Testis (tissue), 2 donors: Measurements from ENCODE around the gene SLC9A3.

Experiments used
- POLR2A ChIP-seq: fragments of 450-650 bp; IDR thresholded peaks from one replicate; pipeline ENCODE4 v1.6.1; 2017; ENCODE audit warnings: antibody characterized with exemption, mild to moderate bottlenecking, moderate library complexity
- TF ChIP-seq, protein P1 (sequence below), 3 experiments: fragments of 450-650 bp in 2 of 3; fragments of 200-600 bp in 1 of 3; sonication (generic) in 1 of 3; IDR thresholded peaks; one replicate each; pipeline ENCODE4 v1.5.1; 2016 to 2019; ENCODE audit warnings: antibody characterized with exemption in 3 of 3, mild to moderate bottlenecking in 2 of 3, moderate library complexity in 1 of 3

DNA sequence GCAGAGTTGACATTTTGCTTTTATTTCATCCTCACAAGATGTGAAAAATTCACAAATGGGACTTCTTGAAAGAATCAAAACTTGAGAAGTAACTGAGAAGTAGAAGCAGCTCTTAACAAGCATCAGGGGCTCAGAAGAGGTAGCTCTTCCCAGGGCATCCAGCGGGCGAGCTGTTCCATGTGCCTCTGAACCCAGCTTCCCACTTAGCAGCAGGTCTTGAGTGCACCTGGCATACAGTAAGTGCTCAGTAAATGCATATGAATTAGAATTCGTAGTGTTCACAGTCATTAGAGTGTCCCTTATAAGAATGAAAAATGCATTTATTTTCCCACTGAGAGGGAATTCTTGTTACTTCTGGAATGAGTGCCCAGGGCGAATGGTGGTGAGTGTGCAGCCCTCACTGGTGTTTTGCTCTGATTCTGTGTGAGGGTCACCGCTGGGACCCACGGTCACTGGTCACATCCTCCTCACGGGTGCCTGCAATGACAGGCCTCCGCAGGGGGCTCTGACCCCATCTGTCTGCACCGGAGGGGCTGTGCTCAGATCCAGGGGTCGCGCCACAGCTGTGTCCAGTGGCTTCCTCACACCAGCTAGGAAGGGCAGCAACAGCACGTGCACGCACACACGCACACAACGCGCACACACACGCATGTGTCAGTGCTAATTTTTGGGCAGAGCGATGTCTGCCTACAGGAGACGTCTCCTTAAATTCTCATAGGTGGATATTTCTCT is 54.3 kb downstream of the SLC9A3 start:
- TF ChIP-seq, protein P1, sequence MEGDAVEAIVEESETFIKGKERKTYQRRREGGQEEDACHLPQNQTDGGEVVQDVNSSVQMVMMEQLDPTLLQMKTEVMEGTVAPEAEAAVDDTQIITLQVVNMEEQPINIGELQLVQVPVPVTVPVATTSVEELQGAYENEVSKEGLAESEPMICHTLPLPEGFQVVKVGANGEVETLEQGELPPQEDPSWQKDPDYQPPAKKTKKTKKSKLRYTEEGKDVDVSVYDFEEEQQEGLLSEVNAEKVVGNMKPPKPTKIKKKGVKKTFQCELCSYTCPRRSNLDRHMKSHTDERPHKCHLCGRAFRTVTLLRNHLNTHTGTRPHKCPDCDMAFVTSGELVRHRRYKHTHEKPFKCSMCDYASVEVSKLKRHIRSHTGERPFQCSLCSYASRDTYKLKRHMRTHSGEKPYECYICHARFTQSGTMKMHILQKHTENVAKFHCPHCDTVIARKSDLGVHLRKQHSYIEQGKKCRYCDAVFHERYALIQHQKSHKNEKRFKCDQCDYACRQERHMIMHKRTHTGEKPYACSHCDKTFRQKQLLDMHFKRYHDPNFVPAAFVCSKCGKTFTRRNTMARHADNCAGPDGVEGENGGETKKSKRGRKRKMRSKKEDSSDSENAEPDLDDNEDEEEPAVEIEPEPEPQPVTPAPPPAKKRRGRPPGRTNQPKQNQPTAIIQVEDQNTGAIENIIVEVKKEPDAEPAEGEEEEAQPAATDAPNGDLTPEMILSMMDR (IDR thresholded peaks at IDR 0.05): no peak
- TF ChIP-seq POLR2A: no peak
